ENCODE data around the gene CCL28. TPM values are rescaled to one million over a fixed set of nuclear protein-coding genes. Genes with fewer than 3 reads are reported as not detected.
"Not testable (repeated sequence)": the region's sequence is repeated elsewhere in the genome, so short reads cannot be mapped to it uniquely, and the experiment has no call there.

Gene CCL28
- total and polyA plus RNA-seq, 4 experiments from 2014 or later, result 5.7 to 18.2 (median 12.0) TPM

- Mint-ChIP-seq H3K9me3 (peaks cover 0 to 23% (median 18%) of the 10 kb centered on the region in 8 donors), H3K27me3 (no peaks in the 10 kb centered on the region), H3K4me1 (no peaks in the 10 kb centered on the region), H3K4me3 (no peak overlapping the region), H3K36me3 (no peaks in the 10 kb centered on the region), H3K27ac (peak overlapping the region in 1 of 7 donors; percentile 12)
- H3K27ac ChIP-seq (ENCODE audit: low read depth, low read length), result no peak overlapping the region
- H3K36me3 ChIP-seq (ENCODE audit: insufficient read depth, low read length), result no peaks in the 10 kb centered on the region
- H3K9me3 ChIP-seq (ENCODE audit: control insufficient read depth in 1 of 2, low read length in 2 of 2), result no peaks in the 10 kb centered on the region
- H3K4me1 ChIP-seq (ENCODE audit: insufficient read depth, low read length), result no peaks in the 10 kb centered on the region
- intact Hi-C loops (cut with micrococcal nuclease), result no loop called here
- H3K4me3 ChIP-seq (ENCODE audit: low read length in 2 of 2), result no peak overlapping the region
- ChIA-PET POLR2A (ENCODE audit: partially characterized antibody) (no interaction called here), CTCF (ENCODE audit: partially characterized antibody) (no interaction called here)
- no peak for DNase-seq
- no peaks in the 10 kb centered on the region for H3K27me3 ChIP-seq (ENCODE audit: insufficient read depth, low read length)
Observed at GRCh38 chr5:43409809-43410271, 2.4 kb downstream of the CCL28 start.

- H3K36me3 ChIP-seq (ENCODE audit: insufficient read depth, low read length); H3K4me1 Mint-ChIP-seq; CTCF ChIA-PET (ENCODE audit: partially characterized antibody); H3K4me3 ChIP-seq (ENCODE audit: low read length in 2 of 2); intact Hi-C loops (cut with micrococcal nuclease); H3K27me3 Mint-ChIP-seq; H3K4me3 Mint-ChIP-seq; H3K36me3 Mint-ChIP-seq; H3K27ac ChIP-seq (ENCODE audit: low read depth, low read length); H3K9me3 ChIP-seq (ENCODE audit: control insufficient read depth in 1 of 2, low read length in 2 of 2); H3K27ac Mint-ChIP-seq; H3K4me1 ChIP-seq (ENCODE audit: insufficient read depth, low read length); POLR2A ChIA-PET (ENCODE audit: partially characterized antibody); H3K27me3 ChIP-seq (ENCODE audit: insufficient read depth, low read length); DNase-seq: not testable (repeated sequence)
- peaks cover 0 to 33% (median 23%) of the 10 kb centered on the region in 8 donors for H3K9me3 Mint-ChIP-seq
Observed at GRCh38 chr5:43402524-43403066, 9.6 kb downstream of the CCL28 start.

- no peaks in the 10 kb centered on the region for H3K9me3 ChIP-seq (ENCODE audit: control insufficient read depth in 1 of 2, low read length in 2 of 2)
- H3K4me3 Mint-ChIP-seq, result no peak overlapping the region
- no peaks in the 10 kb centered on the region for H3K27me3 ChIP-seq (ENCODE audit: insufficient read depth, low read length)
- H3K4me1 Mint-ChIP-seq, result peaks cover 4 to 8% (median 8%) of the 10 kb centered on the region in 4 donors
- no peaks in the 10 kb centered on the region for H3K36me3 ChIP-seq (ENCODE audit: insufficient read depth, low read length)
- peaks cover 8% of the 10 kb centered on the region for H3K4me1 ChIP-seq (ENCODE audit: insufficient read depth, low read length)
- no peak for DNase-seq
- no peak overlapping the region for H3K4me3 ChIP-seq (ENCODE audit: low read length in 2 of 2)
- peaks cover 0 to under 1% of the 10 kb centered on the region in 2 donors for H3K36me3 Mint-ChIP-seq
- intact Hi-C loops (cut with micrococcal nuclease), result no loop called here
- no peak overlapping the region for H3K27ac ChIP-seq (ENCODE audit: low read depth, low read length)
- POLR2A ChIA-PET (ENCODE audit: partially characterized antibody), result interaction anchor here (1.0 kb wide), 1 partner anchor 82 kb away, joined by 4 read pairs; the partner anchor contains the start of gene TMEM267
- H3K27ac Mint-ChIP-seq, result no peak overlapping the region
- CTCF ChIA-PET (ENCODE audit: partially characterized antibody), result no interaction called here
- H3K9me3 Mint-ChIP-seq, result peaks cover 0 to 26% (median 20%) of the 10 kb centered on the region in 8 donors
- H3K27me3 Mint-ChIP-seq, result no peaks in the 10 kb centered on the region
Observed at GRCh38 chr5:43401827-43402226, 10.4 kb downstream of the CCL28 start.

GRCh38 chr5:43400082-43400481, 12.1 kb downstream of the CCL28 start:
- CTCF ChIA-PET (ENCODE audit: partially characterized antibody), result interaction anchor here (2.9 kb wide), 1 partner anchor 11 kb away, joined by 12 read pairs; no protein-coding TSS in a partner anchor
- Mint-ChIP-seq H3K9me3 (peaks cover 0 to 16% (median 10%) of the 10 kb centered on the region in 8 donors), H3K27me3 (no peaks in the 10 kb centered on the region), H3K36me3 (peaks cover 0 to 5% of the 10 kb centered on the region in 2 donors), H3K4me1 (peaks cover 6 to 25% (median 17%) of the 10 kb centered on the region in 4 donors), H3K27ac (no peak overlapping the region), H3K4me3 (no peak overlapping the region)
- intact Hi-C loops (cut with micrococcal nuclease), result no loop called here
- POLR2A ChIA-PET (ENCODE audit: partially characterized antibody), result no interaction called here
- H3K4me3 ChIP-seq (ENCODE audit: low read length in 2 of 2), result no peak overlapping the region
- H3K27me3 ChIP-seq (ENCODE audit: insufficient read depth, low read length), result no peaks in the 10 kb centered on the region
- H3K36me3 ChIP-seq (ENCODE audit: insufficient read depth, low read length), result no peaks in the 10 kb centered on the region
- DNase-seq, result no peak
- H3K27ac ChIP-seq (ENCODE audit: low read depth, low read length), result no peak overlapping the region
- H3K4me1 ChIP-seq (ENCODE audit: insufficient read depth, low read length), result peaks cover 15% of the 10 kb centered on the region
- H3K9me3 ChIP-seq (ENCODE audit: control insufficient read depth in 1 of 2, low read length in 2 of 2), result no peaks in the 10 kb centered on the region

- Mint-ChIP-seq H3K9me3 (no peaks in the 10 kb centered on the region), H3K27ac (peak overlapping the region; percentile 84 to 99 (median 96)), H3K27me3 (no peaks in the 10 kb centered on the region), H3K4me3 (peak overlapping the region; percentile 92 to 100 (median 98)), H3K4me1 (peaks cover 9 to 44% (median 21%) of the 10 kb centered on the region in 4 donors), H3K36me3 (peaks cover 0 to 5% of the 10 kb centered on the region in 2 donors)
- no peaks in the 10 kb centered on the region for H3K9me3 ChIP-seq (ENCODE audit: control insufficient read depth in 1 of 2, low read length in 2 of 2)
- DNase-seq, result peak; percentile 61 to 66 (median 64)
- H3K4me1 ChIP-seq (ENCODE audit: insufficient read depth, low read length), result peaks cover 15% of the 10 kb centered on the region
- peak overlapping the region; percentile 94 to 95 for H3K4me3 ChIP-seq (ENCODE audit: low read length in 2 of 2)
- no peaks in the 10 kb centered on the region for H3K36me3 ChIP-seq (ENCODE audit: insufficient read depth, low read length)
- ChIA-PET POLR2A (ENCODE audit: partially characterized antibody) (interaction anchor here (0.7 to 4.1 kb wide), 10 partner anchors 84 to 447 kb away, joined by 3 to 70 read pairs (median 6); partner anchors contain the start of genes C5orf34, HMGCS1, NNT and TMEM267), CTCF (ENCODE audit: partially characterized antibody) (interaction anchor here (1.0 to 3.6 kb wide), 4 partner anchors 87 to 488 kb away, joined by 3 to 17 read pairs (median 4); partner anchors contain the start of gene TMEM267)
- H3K27ac ChIP-seq (ENCODE audit: low read depth, low read length), result peak overlapping the region; percentile 58
- H3K27me3 ChIP-seq (ENCODE audit: insufficient read depth, low read length), result no peaks in the 10 kb centered on the region
- intact Hi-C loops (cut with micrococcal nuclease), result loop anchor here (1.0 to 5.0 kb wide), 4 partner anchors 84 to 1540 kb away; partner anchors contain the start of genes HMGCS1 and ZNF131
Observed at GRCh38 chr5:43396762-43397304, 15.4 kb downstream of the CCL28 start.

- no peaks in the 10 kb centered on the region for H3K27me3 Mint-ChIP-seq
- H3K9me3 Mint-ChIP-seq, result peaks cover 0 to 2% (median 0%) of the 10 kb centered on the region in 8 donors
- CTCF ChIA-PET (ENCODE audit: partially characterized antibody), result interaction anchor here (0.6 to 3.7 kb wide), 19 partner anchors 9 to 564 kb away, joined by 3 to 26 read pairs (median 4); partner anchors contain the start of genes HMGCS1 and TMEM267
- peaks cover 6 to 34% (median 22%) of the 10 kb centered on the region in 4 donors for H3K4me1 Mint-ChIP-seq
- DNase-seq, result no peak
- peaks cover 20 to 23% of the 10 kb centered on the region in 2 donors for H3K36me3 Mint-ChIP-seq
- Histone ChIP-seq H3K4me1 (ENCODE audit: insufficient read depth, low read length) (peaks cover 11% of the 10 kb centered on the region), H3K9me3 (ENCODE audit: control insufficient read depth in 1 of 2, low read length in 2 of 2) (no peaks in the 10 kb centered on the region), H3K4me3 (ENCODE audit: low read length in 2 of 2) (no peak overlapping the region), H3K27ac (ENCODE audit: low read depth, low read length) (no peak overlapping the region), H3K27me3 (ENCODE audit: insufficient read depth, low read length) (no peaks in the 10 kb centered on the region), H3K36me3 (ENCODE audit: insufficient read depth, low read length) (no peaks in the 10 kb centered on the region)
- no peak overlapping the region for H3K4me3 Mint-ChIP-seq
- no peak overlapping the region for H3K27ac Mint-ChIP-seq
- intact Hi-C loops (cut with micrococcal nuclease), result loop anchor here (5.0 kb wide), 1 partner anchor 167 kb away; the partner anchor contains the start of gene PAIP1
- POLR2A ChIA-PET (ENCODE audit: partially characterized antibody), result interaction anchor here (3.4 kb wide), 1 partner anchor 94 kb away, joined by 20 read pairs; the partner anchor contains the start of gene TMEM267
Observed at GRCh38 chr5:43390471-43390870, 21.7 kb downstream of the CCL28 start.

Measured in CD4-positive, alpha-beta memory T cell (primary cell).